22Rv1 (cell line): ENCODE results near the gene KANSL1.

ENCODE experiments used
- ZFX ChIP-seq: fragments of 450-650 bp; IDR thresholded peaks from 2 replicates; pipeline ENCODE4 v1.6.1; 2017; ENCODE audit warnings: antibody characterized with exemption, borderline replicate concordance
- TF ChIP-seq, protein P1 (sequence below): fragments of 450-650 bp; IDR thresholded peaks from 2 replicates; pipeline ENCODE4 v1.5.1; 2017; ENCODE audit warnings: mild to moderate bottlenecking

DNA sequence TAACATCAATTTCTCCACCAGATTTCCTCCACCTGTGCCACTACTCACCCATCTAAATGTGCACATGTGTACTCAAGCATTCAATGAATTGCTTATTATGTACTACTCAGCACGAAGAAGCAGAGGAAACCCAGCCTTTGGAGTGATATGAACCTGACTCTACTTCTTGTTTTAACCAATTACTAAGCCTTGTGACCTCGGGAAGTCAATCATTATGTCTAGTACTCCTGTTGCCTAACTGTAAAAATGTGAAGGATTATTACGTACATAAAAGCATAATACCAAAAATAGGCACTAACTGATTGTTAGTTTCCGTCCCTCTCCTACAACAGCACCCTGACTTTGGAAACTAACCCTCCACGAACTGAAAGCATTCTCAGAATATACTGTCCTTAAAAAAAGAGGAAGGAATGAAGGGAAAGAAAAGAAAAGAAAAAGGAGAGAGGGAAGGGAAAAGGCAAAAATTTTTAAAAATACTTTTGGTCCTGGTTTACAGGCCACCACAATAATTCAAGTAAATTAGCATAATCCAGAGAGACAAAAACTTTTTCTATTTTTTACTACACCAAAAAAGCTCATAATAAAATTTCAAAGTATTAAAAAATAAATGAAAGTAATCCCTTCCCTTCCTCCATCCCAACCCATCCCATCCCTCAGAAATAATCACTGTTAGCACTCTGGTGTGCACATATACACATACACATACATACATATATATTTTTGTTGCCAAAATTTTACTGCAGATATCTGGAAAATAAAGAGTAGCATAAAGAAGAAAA lies 53.6 kb downstream of the KANSL1 start:
- TF ChIP-seq, protein P1, sequence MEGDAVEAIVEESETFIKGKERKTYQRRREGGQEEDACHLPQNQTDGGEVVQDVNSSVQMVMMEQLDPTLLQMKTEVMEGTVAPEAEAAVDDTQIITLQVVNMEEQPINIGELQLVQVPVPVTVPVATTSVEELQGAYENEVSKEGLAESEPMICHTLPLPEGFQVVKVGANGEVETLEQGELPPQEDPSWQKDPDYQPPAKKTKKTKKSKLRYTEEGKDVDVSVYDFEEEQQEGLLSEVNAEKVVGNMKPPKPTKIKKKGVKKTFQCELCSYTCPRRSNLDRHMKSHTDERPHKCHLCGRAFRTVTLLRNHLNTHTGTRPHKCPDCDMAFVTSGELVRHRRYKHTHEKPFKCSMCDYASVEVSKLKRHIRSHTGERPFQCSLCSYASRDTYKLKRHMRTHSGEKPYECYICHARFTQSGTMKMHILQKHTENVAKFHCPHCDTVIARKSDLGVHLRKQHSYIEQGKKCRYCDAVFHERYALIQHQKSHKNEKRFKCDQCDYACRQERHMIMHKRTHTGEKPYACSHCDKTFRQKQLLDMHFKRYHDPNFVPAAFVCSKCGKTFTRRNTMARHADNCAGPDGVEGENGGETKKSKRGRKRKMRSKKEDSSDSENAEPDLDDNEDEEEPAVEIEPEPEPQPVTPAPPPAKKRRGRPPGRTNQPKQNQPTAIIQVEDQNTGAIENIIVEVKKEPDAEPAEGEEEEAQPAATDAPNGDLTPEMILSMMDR = no peak
- TF ChIP-seq ZFX = no peak
